ENCODE data around the gene DCPS.

Gene DCPS

GRCh38 chr11:126333142-126333541, 29.3 kb downstream of the DCPS start:
- TF ChIP-seq, protein P1, sequence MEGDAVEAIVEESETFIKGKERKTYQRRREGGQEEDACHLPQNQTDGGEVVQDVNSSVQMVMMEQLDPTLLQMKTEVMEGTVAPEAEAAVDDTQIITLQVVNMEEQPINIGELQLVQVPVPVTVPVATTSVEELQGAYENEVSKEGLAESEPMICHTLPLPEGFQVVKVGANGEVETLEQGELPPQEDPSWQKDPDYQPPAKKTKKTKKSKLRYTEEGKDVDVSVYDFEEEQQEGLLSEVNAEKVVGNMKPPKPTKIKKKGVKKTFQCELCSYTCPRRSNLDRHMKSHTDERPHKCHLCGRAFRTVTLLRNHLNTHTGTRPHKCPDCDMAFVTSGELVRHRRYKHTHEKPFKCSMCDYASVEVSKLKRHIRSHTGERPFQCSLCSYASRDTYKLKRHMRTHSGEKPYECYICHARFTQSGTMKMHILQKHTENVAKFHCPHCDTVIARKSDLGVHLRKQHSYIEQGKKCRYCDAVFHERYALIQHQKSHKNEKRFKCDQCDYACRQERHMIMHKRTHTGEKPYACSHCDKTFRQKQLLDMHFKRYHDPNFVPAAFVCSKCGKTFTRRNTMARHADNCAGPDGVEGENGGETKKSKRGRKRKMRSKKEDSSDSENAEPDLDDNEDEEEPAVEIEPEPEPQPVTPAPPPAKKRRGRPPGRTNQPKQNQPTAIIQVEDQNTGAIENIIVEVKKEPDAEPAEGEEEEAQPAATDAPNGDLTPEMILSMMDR (IDR thresholded peaks at IDR 0.05; ENCODE audit: low read depth, low read length): no peak

GRCh38 chr11:126334659-126335462, 31.0 kb downstream of the DCPS start:
- TF ChIP-seq, protein P1 (IDR thresholded peaks at IDR 0.05; ENCODE audit: low read depth, low read length): no peak
- no peak overlapping the region for H3K4me3 ChIP-seq (ENCODE audit: low read depth, low read length)

More at GRCh38 chr11:126333142-126333541, 29.3 kb downstream of the DCPS start:
- H3K4me3 ChIP-seq (ENCODE audit: low read depth, low read length): no peak overlapping the region

GRCh38 chr11:126335463-126335760, 31.6 kb downstream of the DCPS start:
- TF ChIP-seq, protein P1 (IDR thresholded peaks at IDR 0.05; ENCODE audit: low read depth, low read length): no peak
- H3K4me3 ChIP-seq (ENCODE audit: low read depth, low read length): no peak overlapping the region

DNA sequence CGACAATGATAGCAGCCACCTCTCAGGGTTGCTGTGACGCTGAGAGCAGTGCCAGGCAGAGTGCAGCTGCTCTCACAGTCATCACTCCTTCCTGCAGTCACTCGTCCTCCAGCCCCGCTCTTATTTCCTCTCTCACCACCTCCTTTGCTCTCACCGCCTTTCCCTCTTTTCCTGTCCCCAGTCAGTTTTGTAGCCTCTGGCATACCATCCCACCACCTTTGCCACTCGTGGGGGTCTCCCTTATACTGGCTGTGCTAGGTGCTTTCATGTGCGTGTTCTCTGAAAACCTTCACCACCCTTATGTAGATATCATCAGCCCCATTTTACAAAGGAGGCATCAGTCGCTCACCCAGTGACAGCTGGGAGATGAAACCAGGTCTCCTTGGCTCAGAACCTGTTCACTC, 32.3 kb downstream of the DCPS start:
- TF ChIP-seq, protein P1 (IDR thresholded peaks at IDR 0.05; ENCODE audit: low read depth, low read length): no peak
- H3K4me3 ChIP-seq (ENCODE audit: low read depth, low read length): no peak overlapping the region

GRCh38 chr11:126336671-126337101, 32.8 kb downstream of the DCPS start:
- no peak overlapping the region for H3K4me3 ChIP-seq (ENCODE audit: low read depth, low read length)
- TF ChIP-seq, protein P1 (IDR thresholded peaks at IDR 0.05; ENCODE audit: low read depth, low read length): no peak

DNA sequence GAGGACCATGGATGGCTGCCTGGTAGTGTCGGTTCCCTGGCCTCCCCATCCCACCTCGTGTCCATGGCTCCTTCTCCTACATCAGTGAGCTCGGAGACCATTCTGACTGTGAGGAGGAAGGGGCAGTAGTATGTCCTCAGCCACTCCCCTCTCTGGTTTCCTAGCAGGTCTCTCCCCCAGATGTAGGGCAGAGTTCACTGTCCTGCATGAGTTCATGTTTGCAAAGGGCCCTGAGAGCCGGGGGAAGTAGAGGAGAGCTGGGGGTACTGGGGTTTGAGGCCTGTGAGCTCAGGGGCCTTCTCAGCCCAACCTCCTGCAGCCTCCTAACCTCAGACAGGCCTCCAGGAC, 33.2 kb downstream of the DCPS start:
- TF ChIP-seq, protein P1 (IDR thresholded peaks at IDR 0.05; ENCODE audit: low read depth, low read length): no peak
- H3K4me3 ChIP-seq (ENCODE audit: low read depth, low read length): no peak overlapping the region

- TF ChIP-seq, protein P1 (IDR thresholded peaks at IDR 0.05; ENCODE audit: low read depth, low read length): no peak
- no peak overlapping the region for H3K4me3 ChIP-seq (ENCODE audit: low read depth, low read length)
Measured at GRCh38 chr11:126337474-126338241, 33.8 kb downstream of the DCPS start.
